Progenitor cell of endocrine pancreas (in vitro differentiated cells): Measurements from ENCODE around the gene TGM5. TPM values are rescaled to one million over a fixed set of nuclear protein-coding genes. Genes with fewer than 3 reads are reported as not detected.

Experiments used
- DNase-seq: peaks from one replicate; pipeline ENCODE4 v3.0.0; 2021; ENCODE audit warnings: low spot score; ENCODE audit not compliant: unreplicated experiment
- H3K27ac Mint-ChIP-seq: 2 replicates; pipeline ENCODE4 v1.8.0; 2021; ENCODE audit warnings: mild to moderate bottlenecking, moderate library complexity, mixed read lengths
- H3K27me3 Mint-ChIP-seq: 2 replicates; pipeline ENCODE4 v1.8.0; 2021; ENCODE audit warnings: mixed read lengths
- H3K36me3 Mint-ChIP-seq: 2 replicates; pipeline ENCODE4 v1.8.0; 2022; ENCODE audit warnings: mixed read lengths; ENCODE audit not compliant: insufficient read depth
- H3K4me1 Mint-ChIP-seq: 2 replicates; pipeline ENCODE4 v1.8.0; 2021; ENCODE audit warnings: low read depth, mixed read lengths
- H3K4me3 Mint-ChIP-seq: 2 replicates; pipeline ENCODE4 v1.8.0; 2021; ENCODE audit warnings: low read depth, mild to moderate bottlenecking, moderate library complexity, mixed read lengths
- H3K9me3 Mint-ChIP-seq: 2 replicates; pipeline ENCODE4 v1.8.0; 2021; ENCODE audit warnings: low read depth, mixed read lengths
- CTCF ChIP-seq: fragments of 200-600 bp; sonication (generic); IDR thresholded peaks from one replicate; pipeline ENCODE4 v1.5.0; 2021; ENCODE audit warnings: antibody characterized with exemption, mild to moderate bottlenecking; ENCODE audit not compliant: unreplicated experiment
- total RNA-seq: library from RNA; stranded (reverse); gene quantifications from 2 replicates; pipeline ENCODE4 v1.2.1, GENCODE V29; 2021

TGM5 gene
- total RNA-seq, 1 donor from 2014 or later: not detected

DNA sequence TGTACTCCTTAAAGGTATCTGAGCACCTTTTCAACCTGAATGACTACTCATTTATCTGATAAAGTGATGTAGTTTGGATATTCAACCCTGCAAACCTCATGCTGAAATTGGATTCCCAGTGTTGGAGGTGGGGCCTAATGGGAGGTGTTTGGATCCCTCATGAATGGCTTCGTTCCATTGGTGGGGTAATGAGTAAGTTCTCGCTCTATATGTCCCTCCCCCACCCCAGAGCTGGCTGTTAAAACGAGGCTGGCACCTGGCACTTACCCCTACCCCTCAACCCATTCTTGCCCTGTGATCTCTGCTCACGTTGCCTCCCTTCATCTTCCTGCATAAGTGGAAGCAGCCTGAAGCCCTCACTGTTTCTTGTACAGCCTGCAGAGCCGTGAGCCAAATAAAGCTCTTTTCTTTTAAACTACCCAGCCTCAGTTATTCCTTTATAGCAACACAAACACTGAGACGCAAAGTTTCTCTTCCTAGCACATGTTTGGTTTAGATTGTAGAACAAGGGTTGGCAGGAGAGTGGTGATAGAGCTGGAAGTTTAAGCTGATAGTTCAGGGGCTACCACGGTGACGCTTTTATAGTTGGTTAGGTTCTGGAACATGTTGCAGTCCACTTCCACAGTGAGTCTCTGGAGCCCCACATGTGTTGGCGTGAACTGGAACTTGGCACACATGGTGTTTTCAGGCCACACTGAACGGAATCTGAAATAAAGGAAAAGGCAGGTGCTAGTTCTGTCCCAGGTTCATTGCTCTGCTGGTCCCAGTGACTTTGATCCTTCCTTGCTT is 69.8 kb downstream of the TGM5 start:
- Mint-ChIP-seq H3K27ac (no peak overlapping the region), H3K4me3 (no peak overlapping the region), H3K36me3 (peaks cover 26% of the 10 kb centered on the region), H3K4me1 (no peaks in the 10 kb centered on the region), H3K9me3 (peaks cover 8% of the 10 kb centered on the region), H3K27me3 (no peaks in the 10 kb centered on the region)
- TF ChIP-seq CTCF: no peak
- no peak for DNase-seq

DNA sequence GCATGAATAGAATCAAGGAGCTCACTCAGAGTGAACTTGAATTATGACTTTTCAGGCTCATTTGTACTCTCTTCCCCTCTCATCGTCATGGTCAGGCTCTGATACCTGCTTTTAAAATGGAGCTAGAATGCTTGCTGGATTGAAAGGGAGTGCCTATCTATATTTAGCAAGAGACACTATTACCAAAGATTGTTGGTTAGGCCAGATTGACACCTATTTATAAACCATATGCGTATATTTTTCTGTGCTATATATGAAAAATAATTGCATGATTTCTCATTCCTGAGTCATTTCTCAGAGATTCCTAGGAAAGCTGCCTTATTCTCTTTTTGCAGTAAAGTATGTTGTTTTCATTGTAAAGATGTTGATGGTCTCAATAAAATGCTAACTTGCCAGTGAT is 71.9 kb downstream of the TGM5 start:
- H3K27me3 Mint-ChIP-seq: no peaks in the 10 kb centered on the region
- peaks cover 28% of the 10 kb centered on the region for H3K36me3 Mint-ChIP-seq
- no peak overlapping the region for H3K4me3 Mint-ChIP-seq
- no peak for TF ChIP-seq CTCF
- peaks cover 8% of the 10 kb centered on the region for H3K9me3 Mint-ChIP-seq
- no peak for DNase-seq
- no peaks in the 10 kb centered on the region for H3K4me1 Mint-ChIP-seq
- H3K27ac Mint-ChIP-seq: no peak overlapping the region

DNA sequence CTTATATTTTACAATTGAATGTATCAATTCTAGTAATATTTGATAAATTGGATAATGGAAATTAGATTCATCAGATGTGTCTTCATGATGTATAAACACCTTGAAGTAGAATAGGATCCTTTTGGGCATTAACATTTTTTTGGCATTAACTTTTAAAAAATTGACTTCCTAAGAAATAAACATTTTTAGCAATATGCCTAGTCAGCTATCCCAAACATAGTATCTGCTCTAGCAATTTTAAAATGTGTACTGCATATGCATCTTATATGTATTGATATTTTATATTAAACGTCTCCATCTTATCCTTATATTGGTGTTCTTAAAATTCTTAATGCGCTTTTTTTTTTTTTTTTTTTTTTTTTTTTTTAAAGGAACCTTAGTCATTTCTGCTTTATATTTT is 73.0 kb downstream of the TGM5 start:
- peaks cover 26% of the 10 kb centered on the region for H3K36me3 Mint-ChIP-seq
- TF ChIP-seq CTCF: no peak
- H3K27ac Mint-ChIP-seq: no peak overlapping the region
- DNase-seq: no peak
- peaks cover 8% of the 10 kb centered on the region for H3K9me3 Mint-ChIP-seq
- no peaks in the 10 kb centered on the region for H3K27me3 Mint-ChIP-seq
- no peaks in the 10 kb centered on the region for H3K4me1 Mint-ChIP-seq
- H3K4me3 Mint-ChIP-seq: no peak overlapping the region

- peaks cover 6% of the 10 kb centered on the region for H3K4me1 Mint-ChIP-seq
- DNase-seq: no peak
- no peak for TF ChIP-seq CTCF
- H3K9me3 Mint-ChIP-seq: no peaks in the 10 kb centered on the region
- peaks cover 8% of the 10 kb centered on the region for H3K36me3 Mint-ChIP-seq
- no peak overlapping the region for H3K27ac Mint-ChIP-seq
- no peaks in the 10 kb centered on the region for H3K27me3 Mint-ChIP-seq
- H3K4me3 Mint-ChIP-seq: no peak overlapping the region
These were observed 76.5 kb downstream of the TGM5 start for GRCh38 chr15:43190178-43190577.

DNA sequence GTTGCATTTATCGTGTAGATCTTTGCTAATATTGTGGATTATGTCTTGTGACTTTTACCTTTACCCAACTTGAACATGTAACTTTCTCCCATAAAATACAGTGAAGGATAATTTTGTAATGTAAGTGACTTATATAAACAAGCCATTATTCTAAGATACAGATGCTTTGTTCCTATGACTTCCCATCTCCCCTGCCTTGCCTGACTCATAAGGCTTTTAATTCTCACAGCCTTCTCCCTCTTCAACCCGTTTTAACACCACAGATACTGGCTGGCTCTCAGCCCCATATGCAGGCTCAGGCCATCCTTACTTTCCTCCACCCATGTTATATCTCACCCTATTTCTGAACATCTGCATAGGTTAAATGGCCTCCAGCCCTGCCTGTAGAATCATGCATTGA is 77.4 kb downstream of the TGM5 start:
- Mint-ChIP-seq H3K36me3 (peaks cover 6% of the 10 kb centered on the region), H3K9me3 (no peaks in the 10 kb centered on the region), H3K27ac (no peak overlapping the region), H3K4me1 (peaks cover 6% of the 10 kb centered on the region), H3K4me3 (no peak overlapping the region), H3K27me3 (no peaks in the 10 kb centered on the region)
- no peak for DNase-seq
- TF ChIP-seq CTCF: no peak
